HFFc6 (cell line): ENCODE results near the gene CCDC136. TPM values are rescaled to one million over a fixed set of nuclear protein-coding genes. Genes with fewer than 3 reads are reported as not detected.
A peak's percentile ranks its signal among the peaks of the same experiment; 100 is the strongest.

ENCODE experiments used
- DNase-seq: peaks from one replicate; pipeline ENCODE4 v3.0.0-alpha.2; 2018
- H3K27ac Mint-ChIP-seq: 2 replicates; pipeline ENCODE4 v1.8.0; 2020; ENCODE audit warnings: mild to moderate bottlenecking, mixed read lengths
- H3K27me3 Mint-ChIP-seq: 2 replicates; pipeline ENCODE4 v1.8.0; 2021; ENCODE audit warnings: mild to moderate bottlenecking, moderate library complexity, mixed read lengths; ENCODE audit not compliant: insufficient read depth
- H3K36me3 Mint-ChIP-seq: 2 replicates; pipeline ENCODE4 v1.8.0; 2021; ENCODE audit warnings: low read depth, mixed read lengths
- H3K4me1 Mint-ChIP-seq: 2 replicates; pipeline ENCODE4 v1.8.0; 2020; ENCODE audit warnings: low read depth, mixed read lengths
- H3K4me3 Mint-ChIP-seq: 2 replicates; pipeline ENCODE4 v1.8.0; 2020; ENCODE audit warnings: mild to moderate bottlenecking, moderate library complexity, mixed read lengths
- H3K9me3 Mint-ChIP-seq: 2 replicates; pipeline ENCODE4 v1.8.0; 2020; ENCODE audit warnings: mild to moderate bottlenecking, mixed read lengths
- CTCF ChIP-seq: fragments of 200-600 bp; sonication (generic); IDR thresholded peaks from 2 replicates; pipeline ENCODE4 v1.5.0; 2021; ENCODE audit warnings: antibody characterized with exemption, mild to moderate bottlenecking
- total RNA-seq, 6 experiments: library from RNA; stranded (reverse); fragmentation: NEBNext Ultra II Directional; extraction: Animal tissue kit (Norgen Biotek cat#: 25700); gene quantifications; 2 replicates in 1 of 6; 3 replicates in 5 of 6; pipeline ENCODE4 v1.2.3, GENCODE V29; 2021

Gene CCDC136
- total RNA-seq, 6 experiments from 2014 or later = 7.4 to 16.5 (median 13.7) TPM

GRCh38 chr7:128845475-128845874 lies 53.7 kb downstream of the CCDC136 start:
- TF ChIP-seq CTCF = no peak
- DNase-seq = no peak
- Mint-ChIP-seq H3K36me3 (peaks cover 23% of the 10 kb centered on the region; the same call in 1 of the 2 replicates), H3K4me3 (no peak overlapping the region), H3K9me3 (no peaks in the 10 kb centered on the region), H3K27me3 (peaks cover 15% of the 10 kb centered on the region), H3K4me1 (no peaks in the 10 kb centered on the region), H3K27ac (peak overlapping the region; percentile 73)

- no peak overlapping the region for H3K4me3 Mint-ChIP-seq
- no peak for TF ChIP-seq CTCF
- H3K27me3 Mint-ChIP-seq = peaks cover 15% of the 10 kb centered on the region
- H3K36me3 Mint-ChIP-seq = peaks cover 23% of the 10 kb centered on the region; the same call in 1 of the 2 replicates
- DNase-seq = no peak
- H3K27ac Mint-ChIP-seq = no peak overlapping the region
- H3K4me1 Mint-ChIP-seq = no peaks in the 10 kb centered on the region
- H3K9me3 Mint-ChIP-seq = no peaks in the 10 kb centered on the region
These were observed 54.2 kb downstream of the CCDC136 start for GRCh38 chr7:128845987-128846386.

DNA sequence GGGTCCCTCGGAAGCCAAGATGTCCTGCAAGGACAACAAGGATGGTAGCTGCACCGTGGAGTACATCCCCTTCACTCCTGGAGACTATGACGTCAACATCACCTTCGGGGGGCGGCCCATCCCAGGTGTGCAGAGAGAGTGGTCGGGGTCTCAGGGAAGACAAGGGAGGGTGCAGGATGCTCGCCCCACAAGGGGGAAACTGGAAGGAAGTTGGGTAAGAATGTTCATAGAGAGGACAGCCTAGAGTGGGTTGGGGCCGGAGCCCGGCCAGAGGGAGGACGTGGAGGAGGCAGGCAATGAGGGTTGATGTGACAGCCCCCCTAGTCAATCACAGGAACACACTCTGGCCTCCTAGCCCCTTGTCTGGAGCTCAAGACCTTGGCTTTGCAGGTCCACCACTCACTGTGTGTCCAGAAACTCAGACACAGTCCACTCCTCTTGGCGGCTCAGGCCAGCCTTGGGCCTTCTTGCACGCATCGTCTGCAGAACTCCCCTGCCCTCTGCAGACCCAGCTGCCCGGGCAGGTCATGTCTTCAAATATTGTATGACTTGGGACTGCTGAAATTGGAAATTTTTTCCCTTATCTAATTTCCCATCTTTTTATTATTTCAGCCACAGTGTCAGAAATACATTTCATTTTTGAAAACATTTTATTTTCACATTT lies 55.1 kb downstream of the CCDC136 start:
- no peak for TF ChIP-seq CTCF
- DNase-seq = no peak
- H3K4me1 Mint-ChIP-seq = no peaks in the 10 kb centered on the region
- peaks cover 23% of the 10 kb centered on the region; the same call in 1 of the 2 replicates for H3K36me3 Mint-ChIP-seq
- no peak overlapping the region for H3K27ac Mint-ChIP-seq
- H3K4me3 Mint-ChIP-seq = no peak overlapping the region
- H3K27me3 Mint-ChIP-seq = peaks cover 17% of the 10 kb centered on the region
- H3K9me3 Mint-ChIP-seq = no peaks in the 10 kb centered on the region

DNA sequence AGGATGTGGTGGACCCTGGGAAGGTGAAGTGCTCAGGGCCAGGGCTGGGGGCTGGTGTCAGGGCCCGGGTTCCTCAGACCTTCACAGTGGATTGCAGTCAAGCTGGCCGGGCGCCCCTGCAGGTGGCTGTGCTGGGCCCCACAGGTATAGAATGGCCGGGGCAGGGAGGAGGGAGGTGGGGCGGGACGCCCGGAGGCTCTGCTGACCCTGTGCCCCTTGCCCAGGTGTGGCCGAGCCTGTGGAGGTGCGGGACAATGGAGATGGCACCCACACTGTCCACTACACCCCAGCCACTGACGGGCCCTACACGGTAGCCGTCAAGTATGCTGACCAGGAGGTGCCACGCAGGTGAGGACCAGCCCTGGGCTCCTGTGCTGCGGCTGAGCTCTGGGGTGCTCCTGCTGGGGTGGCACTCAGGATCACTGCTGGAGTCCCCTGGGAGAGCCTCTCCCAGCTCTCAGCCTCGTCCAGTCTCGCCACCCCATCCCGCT lies 56.0 kb downstream of the CCDC136 start:
- Mint-ChIP-seq H3K27ac (no peak overlapping the region), H3K9me3 (no peaks in the 10 kb centered on the region), H3K36me3 (peaks cover 19% of the 10 kb centered on the region; the same call in 1 of the 2 replicates), H3K27me3 (peaks cover 15% of the 10 kb centered on the region), H3K4me1 (no peaks in the 10 kb centered on the region), H3K4me3 (no peak overlapping the region)
- TF ChIP-seq CTCF = no peak
- DNase-seq = no peak

- H3K4me1 Mint-ChIP-seq = no peaks in the 10 kb centered on the region
- H3K36me3 Mint-ChIP-seq = peaks cover 19% of the 10 kb centered on the region; the same call in 1 of the 2 replicates
- no peak for TF ChIP-seq CTCF
- no peak for DNase-seq
- no peak overlapping the region for H3K4me3 Mint-ChIP-seq
- H3K9me3 Mint-ChIP-seq = no peaks in the 10 kb centered on the region
- peaks cover 17% of the 10 kb centered on the region for H3K27me3 Mint-ChIP-seq
- no peak overlapping the region for H3K27ac Mint-ChIP-seq
These were observed 56.8 kb downstream of the CCDC136 start for GRCh38 chr7:128848289-128849155.
